RWPE2 (cell line): ENCODE results near the gene G6PC3.
A peak's percentile ranks its signal among the peaks of the same experiment; 100 is the strongest.
"Not testable (repeated sequence)": the region's sequence is repeated elsewhere in the genome, so short reads cannot be mapped to it uniquely, and the experiment has no call there.

Experiments
- ATAC-seq: fragments of 200-7000 bp; cut with Tn5 transposase; 3 replicates; pipeline ENCODE4 v1.9.1; 2021; ENCODE audit warnings: low read depth
- DNase-seq: peaks from one replicate; pipeline ENCODE4 v3.0.0-alpha.2; 2020; ENCODE audit warnings: low spot score
- H3K27ac ChIP-seq: fragments of 450-650 bp; 2 replicates; pipeline ENCODE4 v1.5.1; 2017; ENCODE audit warnings: mild to moderate bottlenecking; ENCODE audit not compliant: poor library complexity, severe bottlenecking
- H3K27me3 ChIP-seq: fragments of 250-450 bp; sonication (Bioruptor Pico); 2 replicates; pipeline ENCODE4 v1.5.1; 2021; ENCODE audit warnings: mild to moderate bottlenecking, moderate library complexity; ENCODE audit not compliant: insufficient read depth, poor library complexity, severe bottlenecking
- H3K36me3 ChIP-seq: fragments of 250-450 bp; sonication (Bioruptor Pico); 2 replicates; pipeline ENCODE4 v1.5.1; 2020; ENCODE audit warnings: low read depth, mild to moderate bottlenecking, moderate library complexity
- H3K4me1 ChIP-seq: fragments of 250-450 bp; sonication (Bioruptor Pico); 2 replicates; pipeline ENCODE4 v1.5.1; 2021; ENCODE audit warnings: mild to moderate bottlenecking, moderate library complexity; ENCODE audit not compliant: insufficient read depth, poor library complexity, severe bottlenecking
- H3K4me3 ChIP-seq: fragments of 250-450 bp; sonication (Bioruptor Pico); 2 replicates; pipeline ENCODE4 v1.5.1; 2021; ENCODE audit warnings: mild to moderate bottlenecking, moderate library complexity; ENCODE audit not compliant: severe bottlenecking
- H3K9me3 ChIP-seq: fragments of 250-450 bp; sonication (Bioruptor Pico); 2 replicates; pipeline ENCODE4 v1.5.1; 2021; ENCODE audit warnings: mild to moderate bottlenecking, moderate library complexity; ENCODE audit not compliant: severe bottlenecking
- TF ChIP-seq, protein P1 (sequence below): fragments of 450-650 bp; IDR thresholded peaks from one replicate; pipeline ENCODE4 v1.5.1; 2017; ENCODE audit warnings: mild to moderate bottlenecking, moderate library complexity; ENCODE audit not compliant: poor library complexity, severe bottlenecking

Gene G6PC3, protein sequence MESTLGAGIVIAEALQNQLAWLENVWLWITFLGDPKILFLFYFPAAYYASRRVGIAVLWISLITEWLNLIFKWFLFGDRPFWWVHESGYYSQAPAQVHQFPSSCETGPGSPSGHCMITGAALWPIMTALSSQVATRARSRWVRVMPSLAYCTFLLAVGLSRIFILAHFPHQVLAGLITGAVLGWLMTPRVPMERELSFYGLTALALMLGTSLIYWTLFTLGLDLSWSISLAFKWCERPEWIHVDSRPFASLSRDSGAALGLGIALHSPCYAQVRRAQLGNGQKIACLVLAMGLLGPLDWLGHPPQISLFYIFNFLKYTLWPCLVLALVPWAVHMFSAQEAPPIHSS

DNA sequence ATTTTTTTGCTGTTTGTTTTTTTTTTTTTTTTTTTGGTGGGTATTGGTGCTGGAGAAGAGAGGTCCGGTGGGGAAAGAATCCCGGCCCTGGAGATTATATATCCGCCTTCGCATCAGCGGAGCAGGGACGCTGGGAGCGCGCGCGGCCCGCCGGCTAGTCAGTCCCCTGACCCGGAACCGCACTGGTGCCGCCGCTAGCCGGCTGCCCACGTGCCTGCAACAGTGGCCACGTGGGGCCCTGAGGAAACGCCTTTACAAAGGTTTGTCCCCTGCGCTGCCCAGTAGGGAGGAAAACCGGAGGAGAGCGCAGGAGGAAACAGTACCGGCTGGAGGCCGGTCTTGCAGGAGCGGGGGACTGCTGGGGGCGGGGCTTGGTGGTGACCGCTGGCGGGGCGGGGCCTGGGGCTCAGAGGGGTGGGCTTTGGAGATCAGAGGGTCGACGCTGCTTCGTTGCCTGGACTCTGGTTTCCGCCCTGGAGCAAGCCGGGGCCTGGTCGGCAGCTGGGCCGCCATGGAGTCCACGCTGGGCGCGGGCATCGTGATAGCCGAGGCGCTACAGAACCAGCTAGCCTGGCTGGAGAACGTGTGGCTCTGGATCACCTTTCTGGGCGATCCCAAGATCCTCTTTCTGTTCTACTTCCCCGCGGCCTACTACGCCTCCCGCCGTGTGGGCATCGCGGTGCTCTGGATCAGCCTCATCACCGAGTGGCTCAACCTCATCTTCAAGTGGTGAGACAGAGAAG lies at the start of gene G6PC3:
Gene G6PC3, plus strand, starts transcription at position 281 of the 743 bp plus-strand sequence. Its CDS starts 231 bp downstream, at position 512.
- ATAC-seq (peak; percentile 83), DNase-seq (peak; percentile 99)
- Histone ChIP-seq H3K4me1 (peaks cover 4% of the 10 kb centered on the region), H3K36me3 (peaks cover 23% of the 10 kb centered on the region), H3K9me3 (no peaks in the 10 kb centered on the region), H3K4me3 (peak within 1 kb of the TSS; percentile 62), H3K27me3 (no peaks in the 10 kb centered on the region), H3K27ac (peak within 1 kb of the TSS; percentile 82)
- TF ChIP-seq, protein P1, sequence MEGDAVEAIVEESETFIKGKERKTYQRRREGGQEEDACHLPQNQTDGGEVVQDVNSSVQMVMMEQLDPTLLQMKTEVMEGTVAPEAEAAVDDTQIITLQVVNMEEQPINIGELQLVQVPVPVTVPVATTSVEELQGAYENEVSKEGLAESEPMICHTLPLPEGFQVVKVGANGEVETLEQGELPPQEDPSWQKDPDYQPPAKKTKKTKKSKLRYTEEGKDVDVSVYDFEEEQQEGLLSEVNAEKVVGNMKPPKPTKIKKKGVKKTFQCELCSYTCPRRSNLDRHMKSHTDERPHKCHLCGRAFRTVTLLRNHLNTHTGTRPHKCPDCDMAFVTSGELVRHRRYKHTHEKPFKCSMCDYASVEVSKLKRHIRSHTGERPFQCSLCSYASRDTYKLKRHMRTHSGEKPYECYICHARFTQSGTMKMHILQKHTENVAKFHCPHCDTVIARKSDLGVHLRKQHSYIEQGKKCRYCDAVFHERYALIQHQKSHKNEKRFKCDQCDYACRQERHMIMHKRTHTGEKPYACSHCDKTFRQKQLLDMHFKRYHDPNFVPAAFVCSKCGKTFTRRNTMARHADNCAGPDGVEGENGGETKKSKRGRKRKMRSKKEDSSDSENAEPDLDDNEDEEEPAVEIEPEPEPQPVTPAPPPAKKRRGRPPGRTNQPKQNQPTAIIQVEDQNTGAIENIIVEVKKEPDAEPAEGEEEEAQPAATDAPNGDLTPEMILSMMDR: no peak

DNA sequence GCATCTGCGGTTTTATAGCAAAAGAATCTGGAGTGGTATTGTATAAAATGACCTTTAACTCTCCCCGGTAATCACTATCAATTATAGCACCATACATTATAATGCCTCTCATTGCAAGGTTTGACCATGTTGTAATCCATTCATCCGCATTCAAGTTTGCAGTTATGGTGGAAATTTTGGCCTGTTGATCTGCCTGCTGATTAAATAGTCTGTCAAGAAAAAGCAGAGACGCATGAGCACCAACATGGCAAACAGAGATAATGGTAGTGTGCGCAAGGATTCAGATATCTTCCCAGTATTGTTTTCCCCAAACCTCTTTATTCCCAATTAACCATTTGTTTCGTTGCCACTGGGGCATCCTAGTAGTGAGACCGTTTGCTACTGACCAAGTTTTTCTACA lies 49.3 kb upstream of the G6PC3 start:
- not testable (repeated sequence) for H3K27ac ChIP-seq, H3K9me3 ChIP-seq, H3K4me3 ChIP-seq, H3K4me1 ChIP-seq, DNase-seq, ATAC-seq, H3K27me3 ChIP-seq
- H3K36me3 ChIP-seq: peaks cover 15% of the 10 kb centered on the region

DNA sequence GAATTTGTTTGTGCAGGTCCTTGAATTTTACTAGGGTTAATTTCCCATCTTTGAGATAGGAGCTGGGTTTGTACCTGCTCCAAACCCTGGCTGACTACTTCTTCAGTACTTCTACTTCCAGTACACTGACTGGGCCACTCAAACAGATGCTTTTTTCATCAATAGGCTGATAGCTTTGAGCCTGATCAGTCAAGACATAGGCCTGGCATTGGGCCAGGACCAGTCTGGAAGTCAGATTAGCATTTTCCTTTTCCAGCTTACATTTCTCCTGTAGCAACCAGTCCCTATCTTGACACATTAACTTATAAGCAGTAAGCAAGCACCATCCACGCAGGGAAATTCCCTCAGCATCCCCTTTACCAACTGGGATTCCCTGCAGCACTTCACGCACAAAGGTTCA lies 48.3 kb upstream of the G6PC3 start:
- TF ChIP-seq, protein P1: no peak
- Histone ChIP-seq H3K36me3 (peaks cover 18% of the 10 kb centered on the region), H3K4me3 (no peak overlapping the region), H3K27ac (no peak overlapping the region), H3K27me3 (no peaks in the 10 kb centered on the region), H3K4me1 (no peaks in the 10 kb centered on the region), H3K9me3 (no peaks in the 10 kb centered on the region)
- DNase-seq (no peak), ATAC-seq (no peak)

DNA sequence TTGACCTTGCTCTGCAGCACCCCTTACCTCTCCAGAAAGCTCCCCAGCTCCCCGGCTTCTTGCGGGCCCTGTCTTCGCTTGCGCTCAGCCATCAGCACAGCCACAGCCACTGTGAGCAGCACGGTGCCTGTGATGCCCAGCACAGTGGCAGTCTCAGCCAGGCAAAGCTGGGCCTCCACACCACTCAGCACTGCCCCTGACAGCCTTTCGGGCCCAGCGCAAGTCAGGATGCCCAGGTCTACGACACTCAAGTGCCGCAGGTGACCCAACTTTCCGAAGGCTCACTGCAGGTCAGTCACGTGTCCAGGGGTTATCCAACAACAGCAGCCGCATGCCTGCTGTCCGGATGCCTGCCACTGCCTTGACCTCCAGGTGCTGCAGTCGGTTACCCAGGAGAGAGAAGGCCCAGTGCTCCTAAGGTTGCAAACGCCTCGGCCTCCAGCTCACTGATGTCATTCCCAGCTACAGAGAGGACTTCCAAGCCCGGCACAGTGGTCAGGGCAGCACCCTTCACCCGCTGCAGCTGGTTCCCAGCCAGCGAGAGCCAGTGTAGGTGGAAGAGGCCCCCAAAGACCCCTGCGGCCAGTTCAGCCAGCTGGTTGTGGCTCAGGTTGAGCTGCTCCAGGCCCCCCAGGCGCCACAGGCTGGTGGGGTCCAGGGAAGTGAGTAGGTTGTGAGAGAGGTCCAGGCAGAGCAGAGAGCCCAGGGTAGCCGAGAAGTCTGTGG lies 46.8 kb upstream of the G6PC3 start:
- Histone ChIP-seq H3K9me3 (no peaks in the 10 kb centered on the region), H3K27me3 (no peaks in the 10 kb centered on the region), H3K36me3 (peaks cover 29% of the 10 kb centered on the region), H3K4me1 (no peaks in the 10 kb centered on the region), H3K4me3 (no peak overlapping the region), H3K27ac (no peak overlapping the region)
- no peak for ATAC-seq
- DNase-seq: no peak
- TF ChIP-seq, protein P1: no peak

DNA sequence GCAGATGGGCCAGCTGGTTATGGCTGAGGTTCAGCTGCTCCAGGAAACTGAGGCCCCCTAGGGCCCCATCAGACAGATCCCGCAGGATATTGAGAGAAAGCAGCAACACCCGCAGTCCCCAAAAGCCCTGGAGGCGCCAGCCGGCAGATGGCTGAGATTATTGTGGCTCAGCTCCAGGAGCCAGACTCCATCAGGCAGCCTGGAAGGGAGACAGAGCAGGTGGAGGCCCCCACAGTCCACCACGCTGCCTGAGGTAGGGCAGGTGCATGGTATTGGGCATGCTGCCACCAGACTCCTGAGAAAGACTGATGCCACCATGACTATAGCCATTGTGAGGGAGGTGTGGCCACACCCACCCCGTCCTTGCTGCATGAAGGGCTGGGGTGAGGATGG lies 46.3 kb upstream of the G6PC3 start:
- peaks cover 29% of the 10 kb centered on the region for H3K36me3 ChIP-seq
- ATAC-seq: no peak
- no peak overlapping the region for H3K27ac ChIP-seq

More for the DNA sequence above, 46.3 kb upstream of the G6PC3 start:
- Histone ChIP-seq H3K27me3 (no peaks in the 10 kb centered on the region), H3K9me3 (no peaks in the 10 kb centered on the region), H3K4me1 (no peaks in the 10 kb centered on the region), H3K4me3 (no peak overlapping the region)
- TF ChIP-seq, protein P1: no peak
- no peak for DNase-seq
